Transverse colon (tissue), 3 donors: ENCODE results near the gene SLC19A1.

ENCODE experiments used
- CTCF ChIP-seq, 5 experiments: fragments of 200-600 bp in 3 of 5; fragments of 450-650 bp in 2 of 5; sonication (generic) in 3 of 5; IDR thresholded peaks; 1 replicate in 2 of 5; 2 replicates in 3 of 5; pipeline ENCODE4 v1.5.1; 2016 to 2017; ENCODE audit warnings: antibody characterized with exemption in 5 of 5, inconsistent platforms in 3 of 5, mild to moderate bottlenecking in 2 of 5, moderate library complexity in 1 of 5
- POLR2A ChIP-seq: fragments of 450-650 bp; IDR thresholded peaks from one replicate; pipeline ENCODE4 v1.6.1; 2016; ENCODE audit warnings: antibody characterized with exemption, mild to moderate bottlenecking, moderate library complexity

- TF ChIP-seq CTCF (IDR thresholded peaks at IDR 0.05) (no peak), POLR2A (no peak)
Measured at GRCh38 chr21:45557616-45558043, 15.4 kb upstream of the SLC19A1 start.
